ENCODE measurements around the gene C10orf95.
A peak's percentile ranks its signal among the peaks of the same experiment; 100 is the strongest.

The C10orf95 gene

DNA sequence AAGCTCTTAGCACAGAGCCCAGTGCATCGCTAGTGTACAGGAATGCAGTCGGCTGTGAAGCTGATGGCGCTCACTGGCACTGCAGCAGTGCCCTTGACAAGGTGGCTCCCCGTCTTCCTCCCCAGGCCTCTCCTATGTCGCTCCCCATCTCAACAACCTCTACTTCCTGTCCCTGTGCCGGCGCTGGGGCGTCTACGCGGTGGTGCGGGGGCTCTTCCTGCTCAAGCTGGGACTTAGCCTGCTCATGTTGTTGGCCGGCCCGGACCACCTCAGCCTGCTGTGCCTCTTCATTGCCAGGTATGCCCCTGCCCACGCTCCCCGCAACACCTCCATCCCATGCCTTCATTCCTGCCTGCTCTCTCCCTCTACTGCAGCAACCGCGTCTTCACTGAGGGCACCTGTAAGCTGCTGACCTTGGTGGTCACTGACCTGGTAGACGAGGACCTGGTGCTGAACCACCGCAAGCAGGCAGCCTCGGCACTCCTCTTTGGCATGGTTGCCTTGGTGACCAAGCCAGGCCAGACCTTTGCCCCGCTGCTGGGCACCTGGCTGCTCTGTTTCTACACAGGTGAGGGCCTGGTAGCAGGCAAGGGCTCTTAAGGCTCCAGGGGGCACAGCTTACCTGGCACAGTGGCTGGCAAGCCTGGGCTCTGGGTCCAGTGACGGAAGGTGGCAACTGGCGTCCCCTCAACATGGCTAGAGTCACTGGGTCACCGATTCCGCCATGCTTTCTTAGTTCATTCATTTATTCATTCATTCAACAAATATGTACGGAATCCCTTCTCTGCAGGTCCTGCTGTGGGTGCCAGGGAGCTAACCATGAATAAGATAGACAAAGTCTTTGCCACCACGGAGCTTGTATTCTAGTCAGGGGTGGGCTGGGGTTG lies 22.3 kb upstream of the C10orf95 start:
- DNase-seq (no peak), ATAC-seq (peak; percentile 48)
- peaks cover 12% of the 10 kb centered on the region for H3K36me3 Mint-ChIP-seq (ENCODE audit: low read depth)
- H3K9me3 Mint-ChIP-seq, result no peaks in the 10 kb centered on the region
- H3K27ac Mint-ChIP-seq, result peak overlapping the region; percentile 70
- H3K4me3 Mint-ChIP-seq, result no peak overlapping the region
- peaks cover 22% of the 10 kb centered on the region for H3K4me1 Mint-ChIP-seq
- H3K27me3 Mint-ChIP-seq, result no peaks in the 10 kb centered on the region

DNA sequence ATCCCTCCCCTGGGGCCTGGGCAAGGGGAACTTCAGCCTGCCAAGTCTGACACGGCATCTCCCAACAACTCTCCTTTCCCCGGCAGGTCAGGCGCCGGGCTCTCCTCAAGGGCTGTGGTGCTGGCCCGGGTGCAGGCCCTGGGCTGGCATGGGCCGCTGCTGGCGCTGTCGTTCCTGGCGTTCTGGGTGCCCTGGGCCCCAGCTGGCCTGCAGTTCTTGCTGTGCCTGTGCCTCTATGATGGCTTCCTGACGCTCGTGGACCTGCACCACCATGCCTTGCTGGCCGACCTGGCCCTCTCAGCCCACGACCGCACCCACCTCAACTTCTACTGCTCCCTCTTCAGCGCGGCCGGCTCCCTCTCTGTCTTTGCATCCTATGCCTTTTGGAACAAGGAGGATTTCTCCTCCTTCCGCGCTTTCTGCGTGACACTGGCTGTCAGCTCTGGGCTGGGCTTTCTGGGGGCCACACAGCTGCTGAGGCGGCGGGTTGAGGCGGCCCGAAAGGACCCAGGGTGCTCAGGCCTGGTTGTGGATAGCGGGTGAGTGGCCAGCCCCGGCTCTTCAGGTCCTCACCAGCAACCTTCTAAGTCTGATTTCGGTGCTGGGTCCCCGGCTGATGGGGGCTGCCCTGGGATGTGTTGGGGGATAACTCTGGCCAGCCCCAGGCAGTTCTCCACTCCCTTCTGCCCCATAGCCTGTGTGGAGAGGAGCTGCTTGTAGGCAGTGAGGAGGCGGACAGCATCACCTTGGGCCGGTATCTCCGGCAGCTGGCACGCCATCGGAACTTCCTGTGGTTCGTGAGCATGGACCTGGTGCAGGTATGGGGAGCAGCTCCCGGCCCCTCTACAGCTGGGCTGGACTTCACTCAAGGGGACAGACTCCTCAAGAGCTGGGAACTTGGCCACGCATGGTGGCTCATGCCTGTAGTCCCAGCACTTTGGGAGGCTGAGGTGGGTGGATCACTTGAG lies 19.5 kb upstream of the C10orf95 start:
- DNase-seq, result no peak
- Mint-ChIP-seq H3K4me3 (no peak overlapping the region), H3K4me1 (peaks cover 15% of the 10 kb centered on the region), H3K27me3 (no peaks in the 10 kb centered on the region), H3K9me3 (no peaks in the 10 kb centered on the region), H3K36me3 (ENCODE audit: low read depth) (peaks cover 11% of the 10 kb centered on the region), H3K27ac (no peak overlapping the region)
- no peak for ATAC-seq

- no peaks in the 10 kb centered on the region for H3K27me3 Mint-ChIP-seq
- H3K9me3 Mint-ChIP-seq, result no peaks in the 10 kb centered on the region
- H3K4me1 Mint-ChIP-seq, result peaks cover 16% of the 10 kb centered on the region
- peaks cover 8% of the 10 kb centered on the region for H3K36me3 Mint-ChIP-seq (ENCODE audit: low read depth)
- DNase-seq (no peak), ATAC-seq (no peak)
- no peak overlapping the region for H3K27ac Mint-ChIP-seq
- no peak overlapping the region for H3K4me3 Mint-ChIP-seq
Observed at GRCh38 chr10:102468683-102469082, 17.3 kb upstream of the C10orf95 start.

DNA sequence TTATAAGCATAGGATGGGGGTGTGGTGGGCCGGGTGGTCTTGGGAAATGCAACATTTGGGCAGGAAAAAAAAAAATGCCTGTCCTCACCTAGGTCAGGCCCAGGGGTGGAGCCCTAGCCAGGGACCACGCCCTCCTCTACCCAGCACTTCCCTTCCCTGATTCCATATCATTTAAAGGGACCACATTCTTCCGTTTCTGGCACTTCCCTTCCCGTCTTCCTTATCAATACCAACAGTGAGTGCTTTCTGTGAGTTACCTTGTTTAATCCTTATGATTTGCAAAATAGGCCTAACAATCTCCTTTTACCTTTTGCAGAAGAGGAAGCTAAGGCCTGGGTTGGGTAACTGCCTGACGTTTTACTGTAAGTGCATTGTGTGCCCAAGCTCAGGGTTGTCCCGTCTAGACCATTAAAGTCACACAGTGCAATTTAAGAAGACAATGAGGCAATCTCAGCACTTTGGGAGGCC lies 16.7 kb upstream of the C10orf95 start:
- H3K27ac Mint-ChIP-seq, result no peak overlapping the region
- DNase-seq (no peak), ATAC-seq (no peak)
- H3K36me3 Mint-ChIP-seq (ENCODE audit: low read depth), result peaks cover 8% of the 10 kb centered on the region
- H3K4me1 Mint-ChIP-seq, result peaks cover 16% of the 10 kb centered on the region
- H3K9me3 Mint-ChIP-seq, result no peaks in the 10 kb centered on the region
- H3K27me3 Mint-ChIP-seq, result no peaks in the 10 kb centered on the region
- H3K4me3 Mint-ChIP-seq, result no peak overlapping the region

DNA sequence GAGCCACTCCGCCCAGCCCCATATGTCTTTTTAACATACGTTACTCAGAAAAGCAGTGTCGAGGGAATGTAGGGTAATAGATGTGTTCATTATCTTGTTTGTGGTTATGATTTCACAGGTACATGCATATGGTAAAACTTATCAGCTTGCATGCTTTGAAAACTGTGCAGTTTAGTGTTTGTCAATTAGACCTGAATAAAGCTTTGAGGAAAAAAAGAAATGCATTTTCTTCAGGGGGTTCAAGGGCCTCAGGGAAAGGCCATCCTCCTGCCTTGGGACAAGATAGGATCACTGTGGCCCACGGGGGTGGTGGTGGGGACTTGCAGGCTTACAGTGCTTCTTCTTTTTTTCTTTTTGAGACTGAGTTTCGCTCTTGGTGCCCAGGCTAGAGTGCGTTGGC lies 16.0 kb upstream of the C10orf95 start:
- DNase-seq (no peak), ATAC-seq (no peak)
- Mint-ChIP-seq H3K4me1 (peaks cover 19% of the 10 kb centered on the region), H3K27me3 (peaks cover 2% of the 10 kb centered on the region), H3K9me3 (no peaks in the 10 kb centered on the region), H3K36me3 (ENCODE audit: low read depth) (peaks cover 4% of the 10 kb centered on the region), H3K27ac (no peak overlapping the region), H3K4me3 (no peak overlapping the region)

DNA sequence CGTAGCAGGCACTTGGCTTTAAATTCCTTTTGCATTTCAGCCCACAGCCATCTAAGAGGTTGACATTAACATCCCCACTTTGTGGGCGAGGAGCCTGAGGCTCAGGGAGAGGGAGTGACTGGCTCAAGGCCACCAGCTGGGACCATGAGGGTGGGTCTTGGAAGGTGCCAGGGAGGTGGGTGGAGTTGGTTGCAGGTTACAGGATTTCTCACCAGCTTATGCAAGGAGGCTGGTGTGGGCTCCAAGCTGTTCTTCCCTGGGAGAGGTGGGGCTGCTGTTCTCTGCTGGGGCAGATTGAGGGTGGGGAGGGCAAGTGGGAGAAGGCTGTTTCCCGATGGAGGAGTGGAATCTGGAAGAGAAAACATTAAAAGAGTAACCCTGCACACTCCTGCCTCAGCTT lies 14.1 kb upstream of the C10orf95 start:
- Mint-ChIP-seq H3K4me3 (no peak overlapping the region), H3K36me3 (ENCODE audit: low read depth) (peaks cover 4% of the 10 kb centered on the region), H3K27me3 (peaks cover 2% of the 10 kb centered on the region), H3K9me3 (no peaks in the 10 kb centered on the region), H3K4me1 (peaks cover 37% of the 10 kb centered on the region), H3K27ac (no peak overlapping the region)
- DNase-seq (no peak), ATAC-seq (no peak)

- H3K9me3 Mint-ChIP-seq, result no peaks in the 10 kb centered on the region
- ATAC-seq (no peak), DNase-seq (no peak)
- no peak overlapping the region for H3K27ac Mint-ChIP-seq
- no peaks in the 10 kb centered on the region for H3K36me3 Mint-ChIP-seq (ENCODE audit: low read depth)
- peaks cover 37% of the 10 kb centered on the region for H3K4me1 Mint-ChIP-seq
- H3K27me3 Mint-ChIP-seq, result peaks cover 2% of the 10 kb centered on the region
- H3K4me3 Mint-ChIP-seq, result no peak overlapping the region
Observed at GRCh38 chr10:102463983-102464382, 12.6 kb upstream of the C10orf95 start.

- DNase-seq, result no peak
- Mint-ChIP-seq H3K4me3 (peak overlapping the region; percentile 88), H3K9me3 (no peaks in the 10 kb centered on the region), H3K4me1 (peaks cover 37% of the 10 kb centered on the region), H3K36me3 (ENCODE audit: low read depth) (no peaks in the 10 kb centered on the region), H3K27ac (peak overlapping the region; percentile 67), H3K27me3 (peaks cover 2% of the 10 kb centered on the region)
- ATAC-seq, result peak; percentile 5
Observed at GRCh38 chr10:102462512-102463054, 11.2 kb upstream of the C10orf95 start.

DNA sequence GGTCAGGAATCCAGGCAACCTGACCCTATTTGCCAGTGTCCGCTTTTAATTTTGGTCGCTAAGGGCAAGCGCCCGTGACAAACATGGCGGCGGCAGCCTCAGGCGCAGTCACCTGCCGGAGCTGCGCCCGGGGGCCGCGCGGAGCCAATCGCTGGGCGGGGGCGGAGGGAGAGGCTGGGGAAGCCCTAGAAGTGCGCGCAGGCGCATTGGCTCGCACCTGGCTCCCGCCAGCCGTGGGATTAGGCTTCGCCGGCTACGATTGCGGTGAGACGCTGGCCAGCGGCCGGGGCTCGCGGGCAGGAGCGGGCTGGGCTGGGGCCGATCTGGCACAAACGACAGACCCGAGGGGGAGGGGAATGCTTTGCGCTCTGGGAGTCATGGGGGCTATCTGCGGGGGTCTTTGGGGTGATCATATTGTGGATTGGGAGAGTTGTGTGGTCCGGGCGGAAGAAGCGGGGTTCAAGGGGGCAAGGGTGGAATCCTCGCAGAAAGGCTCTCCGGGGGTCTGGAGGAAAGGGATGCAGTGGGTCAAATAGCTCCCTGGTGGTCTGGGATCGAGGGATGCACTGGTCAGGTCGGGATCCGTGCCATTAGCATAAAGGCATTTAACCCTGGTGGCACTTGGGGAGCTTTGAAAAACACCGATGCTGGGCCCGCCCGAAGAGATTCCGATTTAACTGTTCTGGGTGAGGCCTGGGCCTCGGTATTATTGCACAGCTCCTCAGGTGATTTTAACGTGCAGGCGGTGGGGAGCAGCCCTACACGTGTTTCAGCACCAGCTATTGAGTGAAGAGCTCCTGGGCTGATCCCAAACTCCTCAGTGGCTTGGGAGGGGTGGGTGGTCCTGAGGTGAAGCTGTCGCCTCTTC lies 10.1 kb upstream of the C10orf95 start:
- Mint-ChIP-seq H3K4me1 (peaks cover 37% of the 10 kb centered on the region), H3K9me3 (no peaks in the 10 kb centered on the region), H3K27me3 (peaks cover 2% of the 10 kb centered on the region), H3K27ac (peak overlapping the region; percentile 81), H3K4me3 (peak overlapping the region; percentile 88), H3K36me3 (ENCODE audit: low read depth) (no peaks in the 10 kb centered on the region)
- DNase-seq, result peak; percentile 97
- ATAC-seq, result peak; percentile 93

DNA sequence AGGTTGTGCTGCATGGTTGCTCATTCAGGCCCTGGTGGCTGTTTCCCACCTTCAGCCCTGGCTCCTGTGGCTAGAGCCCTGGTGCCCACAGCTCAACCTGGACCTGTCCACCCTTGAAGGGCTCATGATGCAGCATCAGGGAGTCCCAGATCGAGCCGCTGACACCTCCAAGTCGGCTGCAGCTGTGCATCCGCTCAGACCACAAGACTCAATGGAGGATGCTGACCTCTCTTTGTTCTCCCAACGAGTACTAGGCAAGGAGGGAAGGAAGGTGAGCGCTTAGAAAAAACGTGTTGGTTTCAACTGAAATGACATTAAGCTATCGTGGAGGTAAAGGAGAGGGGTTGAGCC lies 9.5 kb upstream of the C10orf95 start:
- peaks cover 37% of the 10 kb centered on the region for H3K4me1 Mint-ChIP-seq
- ATAC-seq (peak; percentile 22), DNase-seq (no peak)
- peaks cover 2% of the 10 kb centered on the region for H3K27me3 Mint-ChIP-seq
- no peaks in the 10 kb centered on the region for H3K9me3 Mint-ChIP-seq
- no peaks in the 10 kb centered on the region for H3K36me3 Mint-ChIP-seq (ENCODE audit: low read depth)
- peak overlapping the region; percentile 81 for H3K27ac Mint-ChIP-seq
- H3K4me3 Mint-ChIP-seq, result peak overlapping the region; percentile 88

DNA sequence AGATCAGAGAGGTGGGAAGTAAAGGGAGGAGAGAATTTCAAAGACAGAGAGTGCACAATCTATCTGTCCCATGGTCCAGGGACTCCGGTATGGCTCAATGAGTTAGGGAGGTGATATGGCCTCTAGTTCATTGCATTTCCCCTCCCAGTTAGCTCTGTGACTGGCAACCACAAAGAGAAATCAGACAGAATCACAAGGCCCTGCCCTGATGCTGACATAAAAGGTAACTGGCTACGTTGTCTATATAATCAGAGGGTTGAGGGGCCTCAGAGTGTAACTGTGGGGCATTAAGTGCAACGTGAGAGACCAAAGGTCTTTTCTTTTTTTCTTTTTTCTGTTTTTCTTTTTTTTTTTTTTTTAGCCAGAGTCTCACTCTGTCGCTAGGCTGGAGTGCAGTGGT lies 7.3 kb upstream of the C10orf95 start:
- Mint-ChIP-seq H3K36me3 (ENCODE audit: low read depth) (peaks cover 6% of the 10 kb centered on the region), H3K27me3 (peaks cover 2% of the 10 kb centered on the region), H3K9me3 (no peaks in the 10 kb centered on the region), H3K4me3 (no peak overlapping the region), H3K4me1 (peaks cover 40% of the 10 kb centered on the region), H3K27ac (no peak overlapping the region)
- no peak for DNase-seq
- no peak for ATAC-seq

DNA sequence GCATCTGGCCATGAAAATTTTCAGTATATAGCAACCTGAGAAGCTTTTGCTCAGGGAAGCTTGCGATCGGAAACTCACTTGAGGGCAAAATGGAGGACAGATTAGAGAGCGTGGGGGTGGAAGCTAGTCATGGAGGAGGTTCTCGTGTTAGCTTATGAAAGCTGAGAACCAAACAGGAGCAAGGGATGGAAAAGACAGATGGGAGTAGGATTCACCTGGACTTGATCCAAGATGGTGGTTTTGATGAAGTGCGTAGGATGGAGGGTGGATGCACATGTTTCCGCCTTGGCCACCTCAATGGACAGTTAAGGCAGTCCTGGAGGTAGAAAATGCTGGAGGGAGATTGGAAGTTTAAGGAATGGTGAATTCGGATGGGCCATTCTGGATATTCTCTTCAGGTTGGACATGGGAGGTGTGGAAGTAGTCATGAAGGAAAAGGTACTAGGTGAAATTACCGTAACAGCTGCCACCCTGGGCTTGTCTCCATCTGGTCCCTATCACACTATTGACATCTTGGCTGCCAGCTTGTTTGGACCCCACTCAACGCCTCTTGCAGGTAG lies 6.3 kb upstream of the C10orf95 start:
- ATAC-seq (no peak), DNase-seq (no peak)
- peaks cover 13% of the 10 kb centered on the region for H3K36me3 Mint-ChIP-seq (ENCODE audit: low read depth)
- H3K27me3 Mint-ChIP-seq, result peaks cover 2% of the 10 kb centered on the region
- no peak overlapping the region for H3K4me3 Mint-ChIP-seq
- H3K9me3 Mint-ChIP-seq, result no peaks in the 10 kb centered on the region
- peaks cover 40% of the 10 kb centered on the region for H3K4me1 Mint-ChIP-seq
- no peak overlapping the region for H3K27ac Mint-ChIP-seq

DNA sequence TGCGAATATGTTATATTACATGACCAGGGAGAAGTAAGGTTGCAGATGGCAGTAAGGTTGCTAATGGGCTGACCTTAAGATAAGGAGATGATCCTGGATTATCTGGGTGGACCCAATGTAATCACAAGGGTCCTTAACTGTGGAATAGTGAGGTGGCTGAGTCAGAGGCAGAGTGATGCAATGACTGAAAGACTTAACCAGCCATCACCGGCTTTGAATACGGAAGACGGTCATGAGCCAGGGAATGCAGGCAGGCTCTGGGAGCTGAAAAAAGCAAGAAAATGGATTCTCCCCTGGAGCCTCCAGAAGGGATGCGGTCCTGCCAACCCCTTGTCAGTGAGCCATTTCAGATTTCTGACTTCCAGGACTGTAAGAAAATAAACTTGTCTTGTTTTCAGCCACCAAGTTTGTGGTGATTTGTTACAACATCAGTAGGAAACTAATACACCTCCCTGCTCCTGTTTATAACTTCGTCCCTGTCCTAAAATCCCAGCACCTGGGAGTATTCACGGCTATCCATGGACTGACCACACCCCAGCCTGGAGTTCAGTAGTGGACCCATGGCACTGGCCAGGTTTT lies 4.6 kb upstream of the C10orf95 start:
- Mint-ChIP-seq H3K27ac (peak overlapping the region; percentile 74), H3K4me1 (peaks cover 38% of the 10 kb centered on the region), H3K36me3 (ENCODE audit: low read depth) (peaks cover 25% of the 10 kb centered on the region), H3K4me3 (no peak overlapping the region), H3K9me3 (no peaks in the 10 kb centered on the region), H3K27me3 (no peaks in the 10 kb centered on the region)
- DNase-seq (no peak), ATAC-seq (no peak)
